IPS-18a (cell line): ENCODE results near the gene VSIG10.

Experiments
- H3K27ac ChIP-seq: one replicate; pipeline ENCODE4 v1.5.1; 2013; ENCODE audit warnings: low read length
- H3K27me3 ChIP-seq: one replicate; pipeline ENCODE4 v1.6.1; 2013; ENCODE audit warnings: mild to moderate bottlenecking, low read length; ENCODE audit not compliant: control insufficient read depth, insufficient read depth
- H3K36me3 ChIP-seq: one replicate; pipeline ENCODE4 v1.6.1; 2013; ENCODE audit warnings: low read depth, low read length; ENCODE audit not compliant: control insufficient read depth
- H3K4me1 ChIP-seq: one replicate; pipeline ENCODE4 v1.6.1; 2013; ENCODE audit warnings: low read depth, low read length; ENCODE audit not compliant: control insufficient read depth
- H3K4me3 ChIP-seq: one replicate; pipeline ENCODE4 v1.5.1; 2013; ENCODE audit warnings: low read length
- H3K9ac ChIP-seq: one replicate; pipeline ENCODE4 v1.6.1; 2013; ENCODE audit warnings: mild to moderate bottlenecking, low read length, moderate library complexity
- H3K9me3 ChIP-seq: one replicate; pipeline ENCODE4 v1.6.1; 2013; ENCODE audit warnings: low read depth, low read length; ENCODE audit not compliant: control insufficient read depth

Gene VSIG10

GRCh38 chr12:118070650-118071049, 33.2 kb downstream of the VSIG10 start:
- H3K27ac ChIP-seq, result no peak overlapping the region
- H3K4me1 ChIP-seq, result no peaks in the 10 kb centered on the region
- H3K9ac ChIP-seq, result no peak overlapping the region
- peaks cover 49% of the 10 kb centered on the region for H3K36me3 ChIP-seq
- H3K27me3 ChIP-seq, result no peaks in the 10 kb centered on the region
- no peaks in the 10 kb centered on the region for H3K9me3 ChIP-seq
- H3K4me3 ChIP-seq, result no peak overlapping the region

DNA sequence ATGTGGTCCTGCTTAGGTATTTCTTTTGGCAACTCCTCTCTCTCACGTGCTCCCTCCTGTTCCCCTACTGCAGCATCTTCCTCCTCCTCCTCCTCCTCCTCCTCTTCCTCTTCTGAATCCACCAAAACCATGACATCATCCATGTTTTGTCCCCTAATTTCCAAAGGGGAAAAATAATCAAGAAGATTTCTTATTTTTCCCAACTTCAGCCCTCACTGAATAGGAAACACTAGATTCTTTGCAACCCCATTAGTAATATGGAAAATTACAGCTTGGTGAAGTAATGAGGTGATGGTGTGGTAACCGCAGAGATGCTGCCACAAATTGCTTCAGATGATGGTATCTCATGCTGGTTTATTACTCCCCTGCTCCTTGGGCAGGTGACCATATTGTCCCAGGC, 35.4 kb downstream of the VSIG10 start:
- H3K4me3 ChIP-seq, result no peak overlapping the region
- H3K27ac ChIP-seq, result no peak overlapping the region
- peaks cover 46% of the 10 kb centered on the region for H3K36me3 ChIP-seq
- H3K27me3 ChIP-seq, result no peaks in the 10 kb centered on the region
- no peaks in the 10 kb centered on the region for H3K9me3 ChIP-seq
- peaks cover 12% of the 10 kb centered on the region for H3K4me1 ChIP-seq
- no peak overlapping the region for H3K9ac ChIP-seq

GRCh38 chr12:118065380-118065779, 38.4 kb downstream of the VSIG10 start:
- no peaks in the 10 kb centered on the region for H3K27me3 ChIP-seq
- H3K4me1 ChIP-seq, result peaks cover 12% of the 10 kb centered on the region
- H3K27ac ChIP-seq, result no peak overlapping the region
- H3K9me3 ChIP-seq, result no peaks in the 10 kb centered on the region
- no peak overlapping the region for H3K4me3 ChIP-seq
- no peak overlapping the region for H3K9ac ChIP-seq
- peaks cover 23% of the 10 kb centered on the region for H3K36me3 ChIP-seq

- no peak overlapping the region for H3K9ac ChIP-seq
These were observed 39.2 kb downstream of the VSIG10 start for GRCh38 chr12:118064608-118065007.

GRCh38 chr12:118063576-118064391, 40.0 kb downstream of the VSIG10 start:
- Histone ChIP-seq H3K4me3 (peak overlapping the region; percentile 83), H3K9ac (no peak overlapping the region), H3K36me3 (peaks cover 17% of the 10 kb centered on the region), H3K9me3 (no peaks in the 10 kb centered on the region), H3K27me3 (no peaks in the 10 kb centered on the region), H3K27ac (peak overlapping the region; percentile 29), H3K4me1 (peaks cover 19% of the 10 kb centered on the region)

More at GRCh38 chr12:118064608-118065007, 39.2 kb downstream of the VSIG10 start:
- H3K36me3 ChIP-seq, result peaks cover 19% of the 10 kb centered on the region
- H3K4me1 ChIP-seq, result peaks cover 15% of the 10 kb centered on the region
- no peaks in the 10 kb centered on the region for H3K27me3 ChIP-seq
- no peak overlapping the region for H3K27ac ChIP-seq
- H3K4me3 ChIP-seq, result no peak overlapping the region
- no peaks in the 10 kb centered on the region for H3K9me3 ChIP-seq

- peak overlapping the region; percentile 91 for H3K27ac ChIP-seq
- no peaks in the 10 kb centered on the region for H3K27me3 ChIP-seq
- H3K4me3 ChIP-seq, result peak overlapping the region; percentile 83
- H3K36me3 ChIP-seq, result peaks cover 9% of the 10 kb centered on the region
- peak overlapping the region; percentile 93 for H3K9ac ChIP-seq
- H3K9me3 ChIP-seq, result no peaks in the 10 kb centered on the region
- H3K4me1 ChIP-seq, result peaks cover 19% of the 10 kb centered on the region
These were observed 41.7 kb downstream of the VSIG10 start for GRCh38 chr12:118061873-118062843.

DNA sequence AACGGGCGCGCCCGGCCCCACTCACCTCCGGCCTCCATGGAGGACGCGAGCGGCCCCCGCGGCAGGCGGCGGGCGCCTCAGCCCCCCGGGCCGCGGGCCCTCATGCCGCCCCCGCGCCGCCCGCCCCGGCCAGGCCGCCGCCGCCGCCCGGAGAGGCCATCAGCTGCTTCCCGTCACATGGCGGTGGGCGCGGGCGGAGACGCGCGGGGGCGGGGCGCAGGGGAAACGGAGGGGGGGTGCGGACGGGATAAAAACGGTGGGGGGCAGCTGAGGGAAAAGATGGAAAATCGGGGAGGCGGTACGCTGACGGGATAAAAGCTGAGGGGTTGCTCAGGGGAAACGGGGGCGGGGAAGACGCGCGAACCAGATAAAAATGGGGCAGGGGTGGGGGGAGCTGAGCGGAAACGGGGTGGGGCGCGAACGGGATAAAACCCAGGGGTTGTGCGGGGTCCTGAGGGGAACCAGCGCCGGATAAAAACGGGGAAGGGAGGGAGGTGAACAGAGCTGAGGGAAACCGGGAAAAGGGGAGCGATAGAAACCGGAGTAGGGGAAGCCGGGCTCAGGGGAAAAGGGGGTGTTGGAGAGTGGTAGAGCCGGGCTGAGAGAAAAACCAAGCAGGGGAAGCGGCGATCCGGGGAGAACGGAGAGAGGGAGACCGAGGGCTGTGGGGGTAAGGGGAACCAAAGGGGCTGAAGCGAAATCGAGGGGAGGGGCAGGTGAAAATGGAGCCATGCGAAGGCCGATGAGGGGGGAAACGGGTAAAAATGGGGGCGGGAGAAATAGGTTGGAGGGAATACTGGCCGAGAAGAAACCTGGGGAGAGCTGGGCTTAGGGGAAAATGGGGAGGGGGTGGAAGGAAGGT, 42.6 kb downstream of the VSIG10 start, which contains the start of gene WSB2:
TSS of gene WSB2 (minus strand) at position 169 of the 862 bp plus-strand sequence. CDS start at position 38, 131 bp downstream.
- H3K4me3 ChIP-seq, result peak within 1 kb of the TSS; percentile 83
- peaks cover 19% of the 10 kb centered on the region for H3K4me1 ChIP-seq
- peak within 1 kb of the TSS; percentile 93 for H3K9ac ChIP-seq
- no peaks in the 10 kb centered on the region for H3K9me3 ChIP-seq
- peak within 1 kb of the TSS; percentile 91 for H3K27ac ChIP-seq
- H3K36me3 ChIP-seq, result peaks cover 5% of the 10 kb centered on the region
- no peaks in the 10 kb centered on the region for H3K27me3 ChIP-seq

DNA sequence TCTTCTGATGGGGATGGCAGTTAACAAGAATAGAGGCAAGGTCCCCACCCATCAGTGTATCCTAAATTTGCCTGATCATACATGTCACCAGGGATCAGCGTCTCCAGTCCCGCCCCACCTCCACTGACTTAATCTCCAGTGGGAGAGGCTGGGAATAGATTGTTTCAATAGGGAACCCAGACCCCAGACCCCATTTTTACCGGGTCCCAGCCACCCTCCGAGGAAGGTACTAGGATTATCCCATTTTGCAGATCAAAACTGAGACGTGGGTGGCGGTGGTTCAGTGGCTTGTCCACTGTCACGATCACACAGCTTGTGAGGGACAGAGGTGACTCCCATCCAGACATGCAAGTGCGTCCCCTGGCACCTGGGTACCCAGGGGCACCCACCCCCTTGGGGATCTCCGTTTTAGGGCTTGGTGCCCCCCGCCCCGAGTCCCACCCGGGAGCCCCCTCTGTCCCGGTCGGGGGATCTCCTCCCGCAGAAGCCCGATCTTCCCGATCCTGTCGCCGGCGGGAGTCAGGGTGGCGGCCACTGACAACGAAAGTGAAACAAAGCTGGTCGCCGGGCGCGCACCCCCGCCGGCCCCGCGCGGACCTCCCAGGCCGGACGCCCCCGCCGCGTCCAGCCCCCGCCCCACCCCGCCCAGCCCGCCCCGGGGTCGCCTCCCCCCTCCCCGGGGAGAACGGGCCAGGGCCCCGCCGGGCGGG, 43.4 kb downstream of the VSIG10 start:
- Histone ChIP-seq H3K27ac (no peak overlapping the region), H3K4me3 (peak overlapping the region; percentile 82), H3K27me3 (no peaks in the 10 kb centered on the region), H3K9me3 (no peaks in the 10 kb centered on the region), H3K4me1 (peaks cover 19% of the 10 kb centered on the region), H3K36me3 (no peaks in the 10 kb centered on the region), H3K9ac (peak overlapping the region; percentile 72)

DNA sequence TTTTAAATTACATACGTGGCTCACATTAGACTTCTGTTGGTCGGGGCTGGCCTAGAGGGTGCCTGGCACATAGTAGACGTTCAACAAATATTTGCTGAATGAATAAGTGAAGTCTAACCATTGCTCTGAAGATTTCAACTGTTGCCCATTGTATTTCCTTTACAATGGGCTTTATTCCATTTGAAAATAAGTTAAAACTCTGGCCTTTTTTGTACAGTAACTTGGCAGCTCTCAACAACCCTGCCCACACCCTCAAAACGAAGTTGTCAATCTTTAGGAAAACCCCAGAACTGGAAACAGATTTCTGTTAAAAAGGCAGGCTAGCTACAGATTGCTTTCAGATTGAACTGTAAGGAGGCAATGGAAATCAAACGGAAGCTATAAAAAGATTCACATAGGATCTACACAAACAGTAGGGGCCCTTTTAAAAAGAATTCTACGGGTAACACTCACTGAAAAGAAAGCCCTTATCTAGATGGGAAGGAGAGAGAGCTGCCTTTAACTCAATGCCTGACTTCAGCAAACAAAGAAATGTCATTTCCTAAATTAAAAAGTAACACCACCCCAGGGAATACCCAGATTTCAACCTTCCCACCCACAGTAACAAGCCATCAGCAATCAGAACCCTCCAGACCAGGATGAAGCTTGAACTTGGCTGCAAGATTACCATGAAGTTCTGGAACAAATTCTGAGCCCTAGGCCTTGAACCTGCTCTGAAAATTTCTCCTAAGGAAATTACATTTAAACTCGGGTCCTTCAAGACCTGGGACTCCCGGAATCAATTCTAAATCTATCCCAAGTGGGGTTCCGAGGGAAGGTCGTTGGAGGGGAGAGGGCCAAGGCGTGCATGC, 44.2 kb downstream of the VSIG10 start:
- Histone ChIP-seq H3K27ac (no peak overlapping the region), H3K9me3 (no peaks in the 10 kb centered on the region), H3K27me3 (no peaks in the 10 kb centered on the region), H3K4me3 (peak overlapping the region; percentile 82), H3K4me1 (peaks cover 19% of the 10 kb centered on the region), H3K36me3 (no peaks in the 10 kb centered on the region), H3K9ac (peak overlapping the region; percentile 72)

GRCh38 chr12:118058881-118059280, 44.9 kb downstream of the VSIG10 start:
- no peaks in the 10 kb centered on the region for H3K36me3 ChIP-seq
- H3K4me1 ChIP-seq, result peaks cover 12% of the 10 kb centered on the region
- H3K9ac ChIP-seq, result no peak overlapping the region
- no peaks in the 10 kb centered on the region for H3K27me3 ChIP-seq
- H3K9me3 ChIP-seq, result no peaks in the 10 kb centered on the region
- H3K27ac ChIP-seq, result no peak overlapping the region
- H3K4me3 ChIP-seq, result no peak overlapping the region
